HG03342 (cell line): ENCODE measurements around the gene RINT1.

ENCODE experiments used
- ATAC-seq: cut with Tn5 transposase; IDR thresholded peaks from one replicate; pipeline ENCODE4 v1.9.1; 2021; ENCODE audit warnings: mild to moderate bottlenecking, moderate library complexity; ENCODE audit not compliant: unreplicated experiment

Gene RINT1

GRCh38 chr7:105530546-105530945 lies 1.5 kb upstream of the RINT1 start:
- no peak for ATAC-seq

- ATAC-seq, result no peak
Measured at GRCh38 chr7:105532709-105533460, 884 bp downstream of the RINT1 start.

- ATAC-seq, result no peak
Measured at GRCh38 chr7:105538339-105538738, 6.3 kb downstream of the RINT1 start.

GRCh38 chr7:105559926-105560325 lies 27.9 kb downstream of the RINT1 start:
- ATAC-seq, result no peak

- ATAC-seq, result no peak
Measured at GRCh38 chr7:105565190-105565589, 33.2 kb downstream of the RINT1 start.

GRCh38 chr7:105567024-105567423 lies 35.0 kb downstream of the RINT1 start:
- no peak for ATAC-seq

- no peak for ATAC-seq
Measured at GRCh38 chr7:105567821-105568220, 35.8 kb downstream of the RINT1 start.

GRCh38 chr7:105571891-105572290 lies 39.9 kb downstream of the RINT1 start:
- ATAC-seq, result no peak

GRCh38 chr7:105577251-105577650 lies 45.2 kb downstream of the RINT1 start:
- ATAC-seq, result no peak

- ATAC-seq, result no peak
Measured at GRCh38 chr7:105578496-105578895, 46.5 kb downstream of the RINT1 start.

- ATAC-seq, result no peak
Measured at GRCh38 chr7:105580022-105580740, 48.2 kb downstream of the RINT1 start.

GRCh38 chr7:105581066-105581811 lies 49.2 kb downstream of the RINT1 start, which contains the start of gene EFCAB10:
EFCAB10 (minus strand) TSS chr7:105581493; CDS start chr7:105581463, 30 bp downstream.
- peak; percentile 93 for ATAC-seq

- no peak for ATAC-seq
Measured at GRCh38 chr7:105583061-105583460, 51.1 kb downstream of the RINT1 start.

GRCh38 chr7:105584165-105584564 lies 52.2 kb downstream of the RINT1 start:
- no peak for ATAC-seq

GRCh38 chr7:105585850-105586500 lies 54.0 kb downstream of the RINT1 start:
- no peak for ATAC-seq

GRCh38 chr7:105587909-105588635 lies 56.1 kb downstream of the RINT1 start:
- no peak for ATAC-seq

- peak; percentile 74 for ATAC-seq
Measured at GRCh38 chr7:105589356-105590077, 57.5 kb downstream of the RINT1 start.

- ATAC-seq, result no peak
Measured at GRCh38 chr7:105590793-105591192, 58.8 kb downstream of the RINT1 start.

- ATAC-seq, result no peak
Measured at GRCh38 chr7:105591522-105591921, 59.5 kb downstream of the RINT1 start.

GRCh38 chr7:105594034-105594433 lies 62.0 kb downstream of the RINT1 start:
- ATAC-seq, result no peak
